Liver (tissue), 2 donors: ENCODE data around the gene NRAS.

Experiments used
- CTCF ChIP-seq: fragments of 150-350 bp; IDR thresholded peaks from 2 replicates; pipeline ENCODE4 v1.5.1; 2017; ENCODE audit warnings: improper control_type of control experiment, low read depth, low read length; ENCODE audit not compliant: missing input control
- REST ChIP-seq: IDR thresholded peaks from 2 replicates; pipeline ENCODE4 v1.6.1; 2016; ENCODE audit warnings: antibody characterized with exemption, mild to moderate bottlenecking
- donor health status: healthy.

DNA sequence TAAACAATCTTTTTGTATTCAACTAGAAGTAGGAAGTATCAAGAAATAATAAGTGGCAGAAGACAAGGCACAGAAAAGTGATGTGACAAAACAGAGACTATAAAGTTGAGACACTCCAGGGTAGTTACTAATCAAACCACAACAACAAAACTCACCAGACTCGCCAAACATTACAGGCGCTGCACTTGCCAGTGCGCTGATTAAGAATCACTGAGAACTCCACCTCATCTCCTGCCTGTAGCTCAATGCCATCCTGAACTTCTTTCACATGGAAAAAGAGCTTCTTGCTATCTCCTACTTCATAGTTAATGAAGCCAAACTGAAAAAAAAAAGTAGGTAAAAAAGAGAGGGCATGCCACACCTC, 2.8 kb upstream of the NRAS start:
- TF ChIP-seq CTCF (no peak), REST (no peak)
